Activated CD4-positive, alpha-beta T cell treated with anti-CD3 and anti-CD28 coated beads, Interleukin-2, amount 50 U/mL, for 16 hours (primary cell): ENCODE results near the gene FAM163B.

Experiments
- DNase-seq: peaks from one replicate; pipeline ENCODE4 v3.0.0-alpha.2; 2020

FAM163B gene

DNA sequence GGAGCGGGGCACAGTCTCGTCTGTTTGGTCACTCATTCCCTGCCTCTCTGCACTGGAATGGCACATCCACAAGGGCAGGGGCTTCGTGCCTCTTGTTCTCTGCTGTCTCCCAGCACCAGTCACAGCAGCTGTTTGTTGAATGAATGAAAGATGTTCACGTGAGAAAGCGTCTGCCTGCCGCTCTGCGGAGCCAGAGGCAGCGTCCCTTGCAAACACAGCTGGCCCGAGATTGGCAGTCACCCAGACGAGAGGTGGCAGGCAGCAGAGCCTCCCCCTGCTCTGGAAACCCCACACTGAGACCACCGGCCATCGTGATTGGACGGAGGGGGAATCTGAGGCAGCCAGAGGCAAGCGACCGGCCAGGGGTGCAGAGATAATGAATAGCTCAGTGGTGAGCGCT, 6.0 kb upstream of the FAM163B start:
- DNase-seq = no peak

DNA sequence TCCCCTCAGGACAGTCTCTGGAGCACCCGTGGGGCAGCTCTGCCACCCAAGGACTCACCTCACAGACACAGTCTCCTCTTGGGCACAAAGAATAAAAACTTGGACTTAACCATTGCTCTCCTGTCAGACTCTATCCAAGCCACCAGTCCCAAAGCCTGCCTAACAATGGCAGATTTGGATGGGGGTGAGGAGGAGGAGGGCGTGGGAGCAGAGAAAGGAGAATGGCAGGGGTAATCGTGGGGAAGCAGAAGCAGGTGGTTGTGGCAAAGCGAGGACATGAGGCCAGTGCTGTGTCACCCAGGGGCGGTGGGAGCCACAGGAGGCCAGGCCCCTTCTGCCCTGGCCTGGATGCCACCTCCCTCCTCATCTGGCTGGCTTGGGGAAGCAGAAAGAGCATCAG, 5.5 kb upstream of the FAM163B start:
- DNase-seq = no peak

DNA sequence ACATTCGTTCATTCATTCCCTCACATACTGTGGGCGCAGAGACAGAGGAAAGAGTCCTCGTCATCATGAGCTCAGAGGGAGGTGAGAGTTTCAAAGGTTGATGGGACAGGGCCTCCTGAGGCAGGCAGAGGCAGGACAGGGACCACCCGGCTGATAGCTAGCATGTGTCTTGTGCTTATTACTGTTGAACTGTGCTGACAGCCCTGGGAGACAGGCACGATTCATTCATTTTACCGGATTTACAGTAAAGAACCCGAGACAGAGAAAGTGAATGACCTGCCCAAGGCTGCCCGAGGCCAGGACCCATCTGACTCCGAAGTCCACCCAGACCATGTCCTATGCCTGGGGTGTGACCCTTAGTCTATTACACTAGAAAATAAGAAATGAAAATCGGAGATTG, 4.9 kb upstream of the FAM163B start:
- no peak for DNase-seq

DNA sequence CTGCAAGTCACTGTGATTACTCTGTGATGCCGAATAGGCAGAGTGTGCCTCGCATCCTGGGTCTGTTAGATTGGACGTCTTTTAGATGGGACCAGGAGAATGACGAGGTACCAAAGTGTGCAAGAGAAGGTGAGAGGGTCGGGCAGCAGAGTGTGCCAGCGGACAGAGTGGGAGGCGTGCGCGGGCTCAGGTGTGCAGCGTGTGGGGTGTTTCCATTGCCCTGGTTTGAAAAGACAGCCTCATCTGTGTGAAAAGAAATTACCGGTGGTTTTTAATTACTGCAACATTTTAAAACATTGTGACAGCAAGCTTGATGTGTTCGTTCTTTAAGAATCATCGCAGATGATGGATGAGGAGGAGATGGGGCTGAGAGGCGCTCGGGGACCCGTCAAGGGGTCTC, 4.2 kb upstream of the FAM163B start:
- DNase-seq = no peak

DNA sequence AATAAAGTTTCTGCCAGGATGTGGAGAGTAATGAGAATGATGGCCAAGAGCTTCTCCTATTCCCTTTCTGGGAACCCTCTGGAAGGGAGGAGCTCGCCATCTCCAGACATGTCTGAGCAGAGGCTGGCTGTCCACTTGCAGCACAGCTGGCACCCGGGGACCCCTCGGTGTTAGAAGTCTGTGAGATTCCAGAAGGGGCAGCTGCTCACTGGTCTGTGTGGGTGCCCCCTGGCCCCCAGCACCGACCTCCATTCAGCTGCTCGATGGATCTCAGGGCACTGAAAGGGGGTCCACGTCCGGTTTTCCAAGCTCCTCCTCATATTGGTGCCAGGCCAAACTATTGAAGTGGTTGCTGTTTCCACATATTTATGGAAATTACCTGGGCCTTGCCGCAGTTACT, 3.6 kb upstream of the FAM163B start:
- DNase-seq = no peak

DNA sequence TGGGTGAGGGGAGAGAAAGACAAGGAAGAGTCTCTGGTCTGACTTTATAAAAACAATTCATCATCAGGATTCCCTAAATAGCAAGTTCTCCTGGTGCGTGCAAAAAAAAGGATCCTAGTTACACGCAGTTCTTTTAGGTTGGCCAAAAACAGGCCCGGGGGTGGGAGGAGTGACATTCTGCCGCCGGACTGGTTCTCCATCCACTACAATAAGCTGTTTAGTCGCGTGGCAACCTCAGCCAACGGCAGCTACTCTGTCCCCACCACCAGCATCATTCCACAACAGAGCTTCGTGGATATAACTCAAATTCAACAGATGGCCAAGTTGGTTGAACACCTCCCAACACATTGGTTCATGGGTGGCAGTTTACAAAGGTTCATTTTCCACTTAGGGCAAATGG, 2.9 kb upstream of the FAM163B start:
- no peak for DNase-seq

DNA sequence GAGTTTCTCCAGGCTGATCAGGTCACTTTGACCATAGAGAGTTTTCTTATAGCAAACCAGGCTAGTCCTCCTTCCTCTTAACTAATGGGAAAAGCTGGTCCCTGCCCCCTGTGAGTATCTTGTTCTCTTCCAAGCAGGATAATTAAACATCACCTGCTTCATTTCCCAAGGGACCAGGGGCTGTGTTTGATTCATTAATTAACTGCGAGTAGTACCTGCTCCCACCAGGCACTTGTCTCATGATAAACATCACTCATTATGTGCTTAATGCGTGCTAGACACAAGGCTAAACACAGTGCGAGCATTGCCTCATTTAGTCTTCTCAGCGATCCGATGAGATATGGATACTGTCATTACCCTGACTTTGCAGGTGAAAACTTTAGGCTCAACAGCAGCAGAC, 1.7 kb upstream of the FAM163B start:
- no peak for DNase-seq

DNA sequence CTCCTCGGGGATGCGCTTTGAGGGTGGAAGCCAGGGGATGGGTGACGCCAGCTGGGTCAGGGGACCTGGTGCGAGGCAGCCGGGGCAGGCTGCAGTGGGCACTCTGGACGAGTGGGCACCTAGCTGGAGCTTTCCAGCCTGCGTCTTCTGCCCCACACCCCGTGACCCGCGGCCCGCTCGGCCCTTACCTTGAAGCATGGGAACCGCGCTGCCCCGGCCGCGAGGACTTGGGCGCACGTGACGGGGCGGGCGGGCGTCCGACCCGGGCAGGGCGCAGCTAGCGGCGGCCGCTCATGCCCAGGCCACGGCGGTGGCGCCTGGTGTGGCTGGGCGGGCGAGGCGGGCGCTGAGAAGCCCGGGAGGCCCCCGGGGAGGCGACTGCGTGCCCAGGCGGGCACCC, 300 bp downstream of the FAM163B start:
- DNase-seq = no peak

DNA sequence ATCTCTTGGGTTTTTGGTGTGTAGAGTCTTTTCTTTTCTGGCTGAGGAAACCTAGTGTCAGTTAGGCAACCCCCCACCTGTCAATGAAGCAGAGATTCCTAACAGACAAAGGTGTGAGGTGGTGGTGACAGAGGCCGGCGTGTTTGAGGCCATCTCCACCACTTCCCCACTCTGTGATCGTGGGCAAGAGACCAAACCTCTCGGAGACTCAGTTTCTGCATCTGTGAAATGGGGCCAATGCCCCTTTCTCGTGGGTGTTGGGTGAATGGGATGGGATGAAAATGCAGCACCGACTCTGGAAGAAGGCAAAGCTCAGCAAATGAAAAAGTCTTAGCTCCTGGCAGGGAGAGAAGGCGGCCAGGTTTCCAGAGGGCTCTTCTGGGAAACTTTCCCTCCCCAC, 807 bp downstream of the FAM163B start:
- no peak for DNase-seq

DNA sequence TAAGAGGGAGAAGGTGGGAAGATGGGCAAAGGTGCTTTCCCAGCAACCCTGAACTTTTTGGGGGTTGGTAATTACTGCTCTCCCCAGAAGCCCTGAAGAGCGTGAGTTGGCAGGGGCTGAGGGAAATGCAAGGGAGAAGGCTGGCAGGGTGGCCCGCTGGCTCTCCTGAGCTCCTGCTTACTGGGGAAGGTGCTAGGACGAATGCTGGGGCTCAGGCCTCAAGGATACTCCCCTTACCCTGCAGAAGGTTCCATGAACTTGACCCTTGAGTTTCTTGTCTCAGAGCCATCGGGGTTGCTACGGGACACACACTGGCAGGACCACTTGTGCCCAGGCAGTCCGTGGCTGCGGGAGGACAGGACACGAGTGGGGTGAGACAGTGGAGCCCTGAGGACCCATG, 1.2 kb downstream of the FAM163B start:
- no peak for DNase-seq

DNA sequence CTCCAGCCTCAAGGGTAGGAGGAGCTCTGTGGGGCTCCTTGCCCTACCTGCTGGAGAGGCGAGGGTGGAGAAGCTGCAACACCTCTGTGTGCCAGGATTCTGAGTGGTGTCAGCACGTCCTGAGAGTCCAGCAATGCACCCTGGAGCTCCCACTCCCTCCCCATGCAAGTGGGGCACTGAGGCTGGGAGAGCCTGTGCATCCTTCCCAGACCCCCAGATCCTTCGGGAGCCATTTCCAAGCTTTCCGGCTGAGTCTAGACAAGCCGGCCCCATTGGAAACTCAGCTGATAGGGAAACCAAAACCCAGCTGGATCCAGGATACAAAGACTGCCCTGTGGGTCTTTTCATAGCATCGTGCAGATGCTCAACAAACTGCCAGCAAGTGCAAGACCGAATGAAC, 1.8 kb downstream of the FAM163B start:
- DNase-seq = no peak

DNA sequence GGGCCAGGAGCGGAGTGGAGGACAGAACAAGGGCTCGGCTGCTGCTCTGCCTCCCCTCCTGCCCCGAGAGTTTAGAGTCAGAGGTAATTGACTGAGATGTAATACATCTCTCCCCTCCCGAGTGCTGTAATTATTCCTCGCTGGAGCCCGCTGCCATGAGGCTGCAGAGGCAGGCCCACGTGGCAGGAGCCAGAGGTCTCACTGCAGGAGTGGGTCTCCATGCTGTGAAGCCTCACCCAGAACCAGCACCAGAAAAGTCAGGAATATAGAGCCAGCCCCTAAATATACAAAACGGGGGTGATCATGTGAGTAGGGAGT, 2.5 kb downstream of the FAM163B start:
- no peak for DNase-seq

DNA sequence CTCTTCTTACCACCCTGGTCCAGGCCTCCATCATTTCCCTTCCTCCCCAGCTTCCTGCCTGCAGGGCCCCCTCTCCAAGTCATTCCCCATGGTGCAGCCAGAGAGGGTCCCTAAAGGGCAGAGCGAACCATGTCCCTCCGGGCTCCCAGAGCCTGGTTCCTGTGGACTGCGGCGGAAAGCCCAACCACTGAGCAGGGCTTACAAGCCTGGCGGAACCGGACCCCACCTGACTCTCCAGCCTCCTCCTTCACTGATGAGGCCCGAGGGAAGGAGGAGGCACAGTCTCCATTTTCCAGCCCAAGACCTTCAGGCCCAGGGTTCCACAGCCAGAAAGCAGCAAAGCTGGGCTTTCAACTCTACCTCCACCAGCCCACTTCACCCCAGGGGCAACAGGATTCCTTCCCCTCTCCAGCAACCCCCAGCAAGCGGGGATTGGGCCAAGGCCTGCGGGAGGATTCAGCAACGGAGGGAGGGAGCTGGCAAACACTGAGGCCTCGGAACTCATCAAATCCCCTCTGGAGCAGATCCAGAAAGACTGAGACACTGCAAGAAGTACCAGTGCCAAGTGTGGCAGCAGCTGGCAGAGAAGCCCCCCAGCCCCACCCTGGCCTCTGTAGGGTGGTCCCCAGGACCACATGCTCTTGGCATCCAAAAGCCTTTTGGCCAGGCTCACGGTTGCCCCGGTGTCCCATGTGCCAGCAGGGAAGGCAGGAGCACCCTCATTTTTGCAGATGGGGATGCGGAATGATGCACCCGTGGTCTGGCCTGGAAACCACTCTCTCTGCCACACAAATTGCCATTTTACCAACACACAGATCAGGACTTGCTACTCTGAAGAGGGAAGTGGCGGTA, 3.1 kb downstream of the FAM163B start:
- no peak for DNase-seq

DNA sequence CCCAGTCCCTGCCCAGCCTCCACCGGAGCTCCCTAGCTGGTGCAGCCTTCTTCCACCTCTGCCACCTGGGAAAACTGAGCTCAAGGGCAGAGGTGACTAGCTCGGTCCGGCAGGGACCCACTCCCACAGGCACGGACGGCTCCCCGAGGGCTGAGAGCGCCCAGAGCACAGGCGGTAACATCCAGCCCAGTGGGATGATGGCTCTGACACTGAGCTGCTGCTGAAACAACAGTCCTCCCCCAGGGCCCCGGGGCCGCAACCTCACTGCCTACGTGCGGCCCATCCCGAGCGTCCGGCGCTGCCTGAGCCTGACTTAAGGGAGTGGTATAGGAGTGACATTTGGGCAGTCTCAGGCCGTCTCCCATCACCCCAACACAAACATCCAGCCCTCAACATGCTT, 3.7 kb downstream of the FAM163B start:
- DNase-seq = no peak

DNA sequence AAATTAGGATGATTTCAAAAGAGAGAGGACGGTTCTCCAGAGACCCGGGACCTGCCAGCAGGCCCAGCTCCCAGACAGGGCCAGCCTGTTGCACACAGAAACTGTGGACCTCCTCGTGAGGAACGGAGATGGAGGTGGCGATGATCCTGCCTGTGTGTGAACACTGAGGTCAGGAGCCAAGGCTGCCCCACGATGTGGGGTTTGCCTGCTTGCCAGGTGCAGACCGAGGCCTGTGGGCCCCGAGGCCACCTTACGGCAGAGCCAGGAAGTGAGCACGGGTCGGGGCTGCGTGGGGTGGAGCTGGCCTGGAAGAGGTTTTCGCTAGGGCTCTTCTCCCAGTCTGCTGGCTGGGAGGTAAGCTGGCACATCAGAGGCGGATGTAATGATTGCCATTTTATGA, 4.3 kb downstream of the FAM163B start:
- DNase-seq = no peak

DNA sequence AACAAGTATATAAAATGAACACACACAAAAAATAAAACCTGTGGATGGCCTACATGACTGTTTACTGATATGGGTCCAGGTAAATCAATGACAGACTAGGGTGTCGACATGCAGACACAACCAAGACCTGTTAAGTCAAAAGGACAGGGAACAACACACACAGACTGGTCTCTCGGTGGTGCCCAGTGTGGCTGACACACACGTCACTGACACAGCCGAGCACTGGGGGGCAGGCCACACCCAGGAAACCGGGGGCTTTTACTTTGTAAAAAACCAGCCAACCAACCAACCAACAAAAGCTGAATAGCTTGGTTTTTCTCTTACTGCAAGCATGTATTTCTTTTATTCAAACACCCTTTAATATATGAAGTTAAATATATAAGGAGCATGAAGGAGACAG, 5.0 kb downstream of the FAM163B start:
- no peak for DNase-seq

DNA sequence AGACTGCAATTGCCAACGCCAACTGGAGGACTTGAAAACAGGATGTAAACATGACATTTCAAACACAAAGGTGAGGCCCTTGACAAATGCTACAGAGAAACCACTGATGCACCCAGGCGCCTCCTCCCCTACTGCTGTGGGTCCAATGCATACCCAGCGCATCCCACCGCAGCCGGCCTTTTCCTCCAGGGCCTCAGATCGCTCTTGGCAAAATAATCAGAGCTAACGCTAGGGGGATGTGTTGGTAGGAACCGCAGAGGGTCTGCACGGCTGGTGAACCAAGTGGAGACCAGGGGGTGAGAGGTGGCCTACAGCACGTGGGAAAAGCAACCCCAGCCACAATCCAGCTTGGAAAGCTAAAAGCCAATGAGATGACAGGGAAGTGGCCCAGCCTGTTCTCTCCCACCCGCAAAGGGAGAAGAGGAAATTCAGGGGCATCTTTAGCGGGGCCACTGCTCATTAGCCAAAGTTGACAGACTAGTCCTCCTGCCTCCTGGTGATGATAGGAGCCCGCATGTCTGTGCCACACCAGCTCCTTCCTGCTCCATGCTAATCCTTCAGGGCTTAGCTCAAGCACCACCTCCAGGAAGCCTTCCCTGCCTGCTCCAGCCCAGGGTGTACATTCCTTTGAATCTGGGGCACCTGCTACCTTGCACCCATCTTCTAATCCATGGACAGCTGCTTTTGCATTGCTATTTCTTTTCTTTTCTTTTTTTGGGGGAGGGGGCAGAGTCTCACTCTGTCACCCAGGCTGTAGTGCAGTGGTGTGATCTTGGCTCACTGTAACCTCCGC, 5.9 kb downstream of the FAM163B start:
- no peak for DNase-seq

DNA sequence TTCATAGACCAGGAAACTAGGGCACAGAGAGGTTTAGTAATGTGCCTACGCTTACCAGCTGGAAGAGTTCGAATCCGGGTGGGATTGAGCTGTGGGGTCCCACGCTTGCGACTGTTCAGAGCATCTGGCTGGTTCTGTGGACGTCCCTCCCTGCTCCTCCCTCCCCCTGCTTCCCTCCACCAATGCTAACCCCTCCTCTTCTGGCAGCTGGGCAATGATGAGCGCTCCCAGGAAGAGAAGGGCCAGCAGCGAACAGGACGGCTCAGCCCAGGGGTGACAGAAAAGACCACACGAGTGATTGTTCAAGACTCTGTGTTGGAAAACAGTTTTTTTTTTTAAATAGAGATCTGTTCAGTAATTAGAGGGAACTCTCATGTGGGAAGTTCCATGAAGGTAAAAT, 6.9 kb downstream of the FAM163B start:
- no peak for DNase-seq

DNA sequence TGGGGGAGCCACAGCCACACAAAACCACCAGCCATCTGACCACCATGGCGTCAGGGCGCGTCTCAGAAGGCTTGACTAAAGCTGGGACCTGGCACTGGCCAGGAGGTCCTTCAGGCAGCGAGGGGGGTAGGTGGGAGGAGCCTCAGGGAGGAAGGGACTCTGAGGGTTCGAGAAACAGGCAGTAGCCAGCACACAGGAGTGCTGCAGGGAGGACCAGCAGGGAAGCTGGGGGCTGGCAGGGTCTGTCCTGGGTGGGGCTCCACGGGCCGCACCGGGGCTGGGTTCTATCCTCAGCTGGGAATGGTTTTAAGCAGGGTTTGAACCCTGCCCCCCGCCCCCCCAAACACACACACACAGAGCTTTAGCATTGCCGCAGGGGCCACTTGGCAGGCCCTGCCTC, 7.4 kb downstream of the FAM163B start:
- DNase-seq = no peak

DNA sequence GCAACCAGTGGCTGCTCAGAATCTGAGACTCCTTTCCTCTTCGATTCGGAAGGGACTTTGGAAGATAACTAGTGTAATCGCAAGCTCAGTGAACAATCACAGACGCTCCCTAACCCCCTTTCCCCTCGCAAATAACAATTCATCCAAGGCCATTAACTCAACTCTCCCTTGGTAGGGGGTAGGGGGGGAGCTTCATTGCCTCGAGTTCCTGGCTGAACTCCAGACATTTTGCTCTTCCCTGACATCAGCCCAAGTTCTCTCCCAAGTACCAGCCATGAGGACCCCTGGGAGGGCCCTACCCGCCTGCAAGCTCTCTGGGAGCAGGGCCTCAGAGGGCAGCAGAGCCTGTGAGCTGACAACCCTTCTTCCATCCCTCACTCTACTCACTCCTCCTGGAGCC, 8.4 kb downstream of the FAM163B start:
- no peak for DNase-seq

DNA sequence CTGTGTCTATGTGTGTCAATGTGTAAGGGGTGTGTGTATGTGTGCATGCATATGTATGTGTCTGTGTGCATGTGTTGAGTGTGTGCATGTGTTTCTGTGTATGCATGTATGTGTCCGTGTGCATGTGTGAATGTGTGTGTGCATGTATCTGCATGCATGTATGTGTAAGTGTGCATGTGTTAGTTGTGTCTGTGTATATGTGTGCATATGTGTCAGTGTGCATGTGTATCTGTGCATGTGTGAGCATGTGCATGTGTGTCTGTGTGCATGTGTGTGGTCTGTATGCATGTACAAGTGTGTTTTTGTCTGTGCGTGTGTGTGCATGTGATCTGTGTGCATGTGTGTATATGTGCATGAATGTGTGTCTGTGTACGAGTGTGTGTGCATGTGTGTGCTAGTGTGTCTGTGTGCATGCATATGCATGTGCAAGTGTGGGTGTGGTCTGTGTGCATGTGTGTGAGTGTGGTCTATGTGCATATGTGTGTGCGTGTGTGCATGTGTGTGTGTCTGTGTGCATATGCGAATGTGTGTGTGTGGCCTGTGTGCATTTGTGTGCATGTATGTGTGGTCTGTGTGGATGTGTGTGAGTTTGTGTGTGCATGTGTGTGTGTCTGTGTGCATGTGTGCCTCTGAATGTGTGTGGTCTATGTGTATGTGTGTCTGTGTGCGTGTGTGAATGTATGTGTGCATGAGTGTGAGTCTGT, 9.6 kb downstream of the FAM163B start:
- no peak for DNase-seq

DNA sequence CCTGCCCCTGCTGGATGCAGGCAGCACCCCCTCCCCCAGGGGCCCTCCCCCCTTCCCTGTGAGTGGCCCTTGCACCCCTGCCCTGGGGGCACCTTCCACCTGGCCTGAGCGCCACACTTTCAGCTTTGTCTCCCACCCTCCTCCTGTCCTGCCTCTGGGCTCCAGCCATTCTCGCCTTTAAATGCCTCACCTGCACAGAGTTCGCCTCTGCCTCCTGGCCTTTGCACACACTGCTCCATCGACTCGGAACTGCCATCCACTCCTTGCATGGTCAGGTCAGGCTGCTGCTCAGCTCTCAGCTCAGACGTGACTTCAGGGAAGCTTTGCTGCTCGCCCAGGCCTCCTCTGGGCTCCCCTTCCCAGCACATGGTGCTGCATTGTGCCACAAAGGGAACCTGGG, 10.2 kb downstream of the FAM163B start:
- no peak for DNase-seq

DNA sequence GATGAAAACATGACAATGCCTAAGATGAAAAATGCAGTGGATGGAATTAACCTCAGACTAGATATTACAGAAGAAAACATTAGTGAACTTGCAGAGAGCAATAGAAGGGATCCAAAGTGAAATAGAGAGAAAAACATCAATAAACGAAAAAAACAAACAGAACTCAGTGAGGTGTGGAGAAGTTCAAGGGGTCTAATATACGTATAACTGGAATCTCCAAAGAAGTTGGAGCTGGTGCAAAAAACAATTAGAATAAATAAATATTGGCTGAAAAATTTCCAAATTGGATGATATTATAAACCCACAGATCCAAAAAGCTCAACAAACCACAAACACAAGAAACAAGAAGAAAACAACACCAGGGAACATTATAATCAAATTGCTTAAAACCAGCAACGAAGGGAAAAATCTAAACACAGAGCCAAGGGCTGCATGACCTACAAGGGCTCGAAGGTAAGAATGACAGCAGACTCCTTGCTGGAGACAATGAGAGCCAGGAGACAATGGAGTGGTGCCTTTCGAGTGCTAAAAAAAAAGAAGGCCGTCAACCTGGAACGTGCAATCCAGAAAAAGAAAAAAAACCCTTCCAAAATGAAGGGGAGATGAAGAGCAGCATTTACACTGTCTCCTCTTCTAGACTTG, 11.8 kb downstream of the FAM163B start:
- DNase-seq = no peak

DNA sequence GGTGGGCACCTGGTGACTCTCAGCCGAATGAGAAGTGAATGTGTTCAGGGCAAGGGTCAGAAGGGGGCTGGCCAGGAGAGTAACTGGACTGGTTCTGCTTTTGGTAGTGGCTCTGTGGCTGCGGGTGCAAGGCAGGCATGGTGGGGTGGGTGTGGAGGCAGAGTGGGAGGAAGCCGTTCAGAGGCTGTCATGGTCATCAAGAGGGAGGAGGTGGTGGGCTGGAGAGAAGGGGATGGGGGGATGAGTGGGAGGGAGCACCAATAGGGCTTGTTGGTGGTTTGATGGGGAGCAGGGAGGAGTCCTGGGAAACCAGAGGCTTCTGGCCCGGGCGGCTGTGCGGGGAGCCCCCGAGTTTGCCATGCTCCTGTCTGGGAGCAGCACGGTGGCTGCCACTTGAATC, 13.3 kb downstream of the FAM163B start:
- DNase-seq = no peak
